ENCODE data around the gene AGMO. TPM values are rescaled to one million over a fixed set of nuclear protein-coding genes. Genes with fewer than 3 reads are reported as not detected.
A peak's percentile ranks its signal among the peaks of the same experiment; 100 is the strongest.

The AGMO gene
- total and polyA plus RNA-seq, 4 donors = 21.6 to 46.6 (median 31.6) TPM

GRCh38 chr7:15389073-15389472, 172.7 kb downstream of the AGMO start:
- 92% methylated on average over 1 of the region's 1 CpG for WGBS
- Histone ChIP-seq H3K4me1 (ENCODE audit: control insufficient read depth in 4 of 4, insufficient read depth in 4 of 4, low read length in 3 of 4) (no peaks in the 10 kb centered on the region), H3K27ac (ENCODE audit: low read depth in 1 of 2, low read length in 2 of 2) (no peak overlapping the region), H3K36me3 (ENCODE audit: control insufficient read depth in 4 of 4, insufficient read depth in 3 of 4, low read depth in 1 of 4, low read length in 3 of 4) (peaks cover 0 to 9% (median 0%) of the 10 kb centered on the region in 4 donors), H3K9ac (ENCODE audit: low read depth in 1 of 2, low read length in 2 of 2) (no peak overlapping the region), H3K27me3 (ENCODE audit: control insufficient read depth in 4 of 4, insufficient read depth in 4 of 4, low read length in 3 of 4) (no peaks in the 10 kb centered on the region), H3K4me3 (ENCODE audit: low read depth in 1 of 3, low read length in 3 of 3) (no peak overlapping the region), H3K9me3 (ENCODE audit: control insufficient read depth in 4 of 4, low read length in 3 of 4) (no peaks in the 10 kb centered on the region)
- TF ChIP-seq RAD21 (IDR thresholded peaks at IDR 0.05) (peak in 1 of 2 donors; percentile 25), SP1 (IDR thresholded peaks at IDR 0.05) (no peak)
- no peak for DNase-seq (ENCODE audit: low spot score)

- Histone ChIP-seq H3K27me3 (ENCODE audit: control insufficient read depth in 4 of 4, insufficient read depth in 4 of 4, low read length in 3 of 4) (no peaks in the 10 kb centered on the region), H3K36me3 (ENCODE audit: control insufficient read depth in 4 of 4, insufficient read depth in 3 of 4, low read depth in 1 of 4, low read length in 3 of 4) (peaks cover 0 to 7% (median 3%) of the 10 kb centered on the region in 4 donors), H3K9me3 (ENCODE audit: control insufficient read depth in 4 of 4, low read length in 3 of 4) (no peaks in the 10 kb centered on the region), H3K9ac (ENCODE audit: low read depth in 1 of 2, low read length in 2 of 2) (no peak overlapping the region), H3K27ac (ENCODE audit: low read depth in 1 of 2, low read length in 2 of 2) (peak overlapping the region; percentile 0 to 15), H3K4me3 (ENCODE audit: low read depth in 1 of 3, low read length in 3 of 3) (no peak overlapping the region), H3K4me1 (ENCODE audit: control insufficient read depth in 4 of 4, insufficient read depth in 4 of 4, low read length in 3 of 4) (peaks cover 0 to 17% (median 14%) of the 10 kb centered on the region in 4 donors)
- DNase-seq (ENCODE audit: low spot score) = no peak
- 71% methylated on average over 2 of the region's 2 CpGs for WGBS
- TF ChIP-seq GABPA (IDR thresholded peaks at IDR 0.05 in 1 of 2, conservative IDR thresholded peaks at IDR 0.05 in 1 of 2) (no peak), HNF4A (conservative IDR thresholded peaks at IDR 0.05) (no peak), SP1 (IDR thresholded peaks at IDR 0.05) (no peak), REST (IDR thresholded peaks at IDR 0.05) (peak; percentile 93), JUND (IDR thresholded peaks at IDR 0.05) (no peak), HNF4G (IDR thresholded peaks at IDR 0.05) (no peak), RAD21 (IDR thresholded peaks at IDR 0.05) (no peak), ZBTB33 (IDR thresholded peaks at IDR 0.05) (no peak)
These were observed 183.2 kb downstream of the AGMO start for GRCh38 chr7:15378494-15379145.

- no peak for DNase-seq (ENCODE audit: low spot score)
- Histone ChIP-seq H3K4me1 (ENCODE audit: control insufficient read depth in 4 of 4, insufficient read depth in 4 of 4, low read length in 3 of 4) (peaks cover 0 to 17% (median 14%) of the 10 kb centered on the region in 4 donors), H3K4me3 (ENCODE audit: low read depth in 1 of 3, low read length in 3 of 3) (peak overlapping the region in 1 of 3 donors; percentile 24), H3K27ac (ENCODE audit: low read depth in 1 of 2, low read length in 2 of 2) (peak overlapping the region; percentile 54 to 69), H3K9me3 (ENCODE audit: control insufficient read depth in 4 of 4, low read length in 3 of 4) (no peaks in the 10 kb centered on the region), H3K27me3 (ENCODE audit: control insufficient read depth in 4 of 4, insufficient read depth in 4 of 4, low read length in 3 of 4) (no peaks in the 10 kb centered on the region), H3K9ac (ENCODE audit: low read depth in 1 of 2, low read length in 2 of 2) (peak overlapping the region; percentile 3 to 58), H3K36me3 (ENCODE audit: control insufficient read depth in 4 of 4, insufficient read depth in 3 of 4, low read depth in 1 of 4, low read length in 3 of 4) (peaks cover 0 to 4% (median 1%) of the 10 kb centered on the region in 4 donors)
- 17% methylated on average over 2 of the region's 2 CpGs for WGBS
- TF ChIP-seq REST (IDR thresholded peaks at IDR 0.05) = no peak
- no peak for TF ChIP-seq HNF4G (IDR thresholded peaks at IDR 0.05)
- TF ChIP-seq GABPA (IDR thresholded peaks at IDR 0.05 in 1 of 2, conservative IDR thresholded peaks at IDR 0.05 in 1 of 2) = peak in 1 of 2 donors; percentile 7
- no peak for TF ChIP-seq NR2F2 (IDR thresholded peaks at IDR 0.05)
- no peak for TF ChIP-seq YY1 (IDR thresholded peaks at IDR 0.05)
- TF ChIP-seq CTCF (IDR thresholded peaks at IDR 0.05; ENCODE audit: low read depth, low read length, missing input control) = no peak
- TF ChIP-seq RAD21 (IDR thresholded peaks at IDR 0.05) = peak; percentile 3 to 12
- TF ChIP-seq MAX (IDR thresholded peaks at IDR 0.05) = no peak
These were observed 185.2 kb downstream of the AGMO start for GRCh38 chr7:15376600-15376999.

Measured in liver (tissue), 9 donors.